ENCODE results near the gene SEPTIN14. TPM values are rescaled to one million over a fixed set of nuclear protein-coding genes. Genes with fewer than 3 reads are reported as not detected.

The SEPTIN14 gene
- total and polyA plus RNA-seq, 2 of the 4 experiments (the other 2 are of a cell fraction), result not detected

DNA sequence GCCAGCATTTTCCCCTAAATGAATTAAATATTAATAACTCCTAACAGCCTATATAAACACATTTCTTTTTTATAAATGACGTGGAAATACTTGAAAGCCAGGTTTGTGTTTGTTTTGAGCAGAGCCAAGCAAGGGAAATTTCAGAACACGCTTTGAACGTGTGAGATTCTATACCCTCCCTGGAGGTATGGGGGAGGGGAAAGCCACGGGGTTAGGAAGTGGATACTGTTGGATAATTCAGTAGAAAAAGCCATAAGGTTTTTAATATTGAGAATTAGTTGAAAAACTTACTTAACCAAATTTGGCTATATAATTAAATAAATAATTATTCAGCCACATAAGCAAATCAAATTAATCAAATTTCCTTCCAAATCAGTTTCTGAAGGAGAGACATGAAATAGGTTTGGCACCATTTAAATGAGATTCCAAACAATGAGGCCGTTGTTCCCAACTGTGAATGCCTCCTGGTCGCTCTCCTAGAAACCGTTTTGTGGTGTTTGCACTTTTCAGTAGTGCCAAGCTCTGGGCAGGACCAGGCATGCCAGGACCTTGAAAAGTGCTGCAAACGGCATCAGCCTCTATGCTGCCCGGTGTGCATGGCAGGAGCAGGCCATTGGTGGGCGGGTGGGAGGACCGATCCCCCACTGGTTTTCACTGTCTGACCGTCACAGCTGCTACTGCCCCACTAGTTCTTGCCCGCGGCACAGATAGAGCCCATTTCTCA lies 88.1 kb downstream of the SEPTIN14 start:
- Histone ChIP-seq H4K20me1 (ENCODE audit: insufficient read depth, low read length) (no peaks in the 10 kb centered on the region), H3K14ac (replicated peaks; ENCODE audit: low read depth, low read length) (no peak overlapping the region), H3K27ac (ENCODE audit: insufficient read depth, low read length) (no peak overlapping the region), H2BK5ac (ENCODE audit: low read depth, low read length, poor library complexity, severe bottlenecking) (no peak overlapping the region), H3K36me3 (ENCODE audit: control insufficient read depth, insufficient read depth, low read length) (no peaks in the 10 kb centered on the region), H2BK20ac (ENCODE audit: low read depth, low read length) (no peak overlapping the region), H3K79me1 (ENCODE audit: low read depth in 1 of 2, low read length in 2 of 2) (no peaks in the 10 kb centered on the region), H3K4me2 (ENCODE audit: low read depth, low read length) (no peak overlapping the region), H2AFZ (replicated peaks; ENCODE audit: low read length, poor library complexity) (no peak overlapping the region), H3K23ac (ENCODE audit: low read depth, low read length) (no peak overlapping the region), H3K4me1 (ENCODE audit: control insufficient read depth, insufficient read depth, low read length) (no peaks in the 10 kb centered on the region), H4K5ac (ENCODE audit: low read depth, low read length) (no peak overlapping the region), H3K9me3 (ENCODE audit: control insufficient read depth, insufficient read depth, low read length) (no peaks in the 10 kb centered on the region), H3K27me3 (ENCODE audit: control insufficient read depth, insufficient read depth, low read length) (no peaks in the 10 kb centered on the region), H2AK5ac (ENCODE audit: low read depth, low read length) (no peak overlapping the region), H4K91ac (ENCODE audit: insufficient read depth, low read depth, low read length) (no peak overlapping the region), H3K4ac (ENCODE audit: low read depth, low read length) (no peak overlapping the region), H3K9ac (ENCODE audit: low read depth, low read length) (no peak overlapping the region), H3K9me1 (ENCODE audit: insufficient read depth, low read length) (no peaks in the 10 kb centered on the region), H3K56ac (ENCODE audit: extremely low read depth, insufficient read depth, low read length) (no peak overlapping the region), H4K8ac (ENCODE audit: low read depth in 2 of 2, low read length in 2 of 2) (no peak overlapping the region), H2AK9ac (replicated peaks; ENCODE audit: low read depth, low read length, poor library complexity) (no peak overlapping the region), H3K4me3 (ENCODE audit: insufficient read depth, low read depth, low read length) (no peak overlapping the region), H3K18ac (ENCODE audit: low read depth, low read length) (no peak overlapping the region), H2BK15ac (ENCODE audit: low read depth, low read length) (no peak overlapping the region), H2BK120ac (ENCODE audit: low read depth, low read length) (no peak overlapping the region)
- intact Hi-C loops (cut with micrococcal nuclease), result no loop called here
- DNase-seq (no peak), ATAC-seq (ENCODE audit: low read depth) (peak; percentile 32)
- in situ Hi-C loops (cut with MboI; ENCODE audit: low sequenced_read_pairs), result no loop called here
- 54% methylated on average over 8 of the region's 14 CpGs; no CpG with 5 or more reads in 1 of the 2 experiments for WGBS, 2 experiments (ENCODE audit: extremely low coverage in 2 of 2, insufficient read length in 1 of 2)
- BruUV-seq (replicated peaks), result no TSS peak
- ChIA-PET POLR2A (ENCODE audit: unreplicated experiment) (no interaction called here), CTCF (interaction anchor here (0.7 kb wide), 1 partner anchor 1001 kb away, joined by 3 read pairs; no protein-coding TSS in a partner anchor)
- dilution Hi-C loops (cut with HindIII; ENCODE audit: low sequenced_read_pairs, unreplicated experiment), result no loop called here
- no peak for TF ChIP-seq POLR2A (IDR thresholded peaks at IDR 0.05; ENCODE audit: low read depth, low read length)
- no peak for TF ChIP-seq CEBPB (IDR thresholded peaks at IDR 0.05; ENCODE audit: low read depth, low read length)
- TF ChIP-seq NFE2L2 (IDR thresholded peaks at IDR 0.05; ENCODE audit: low read depth, low read length), result no peak
- no peak for TF ChIP-seq FOS (IDR thresholded peaks at IDR 0.05; ENCODE audit: low read depth, low read length)
- TF ChIP-seq RAD21 (IDR thresholded peaks at IDR 0.05; ENCODE audit: low read length), result no peak
- TF ChIP-seq, protein P1, sequence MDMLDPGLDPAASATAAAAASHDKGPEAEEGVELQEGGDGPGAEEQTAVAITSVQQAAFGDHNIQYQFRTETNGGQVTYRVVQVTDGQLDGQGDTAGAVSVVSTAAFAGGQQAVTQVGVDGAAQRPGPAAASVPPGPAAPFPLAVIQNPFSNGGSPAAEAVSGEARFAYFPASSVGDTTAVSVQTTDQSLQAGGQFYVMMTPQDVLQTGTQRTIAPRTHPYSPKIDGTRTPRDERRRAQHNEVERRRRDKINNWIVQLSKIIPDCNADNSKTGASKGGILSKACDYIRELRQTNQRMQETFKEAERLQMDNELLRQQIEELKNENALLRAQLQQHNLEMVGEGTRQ (IDR thresholded peaks at IDR 0.05; ENCODE audit: low read depth, low read length), result no peak
- TF ChIP-seq, protein P2, sequence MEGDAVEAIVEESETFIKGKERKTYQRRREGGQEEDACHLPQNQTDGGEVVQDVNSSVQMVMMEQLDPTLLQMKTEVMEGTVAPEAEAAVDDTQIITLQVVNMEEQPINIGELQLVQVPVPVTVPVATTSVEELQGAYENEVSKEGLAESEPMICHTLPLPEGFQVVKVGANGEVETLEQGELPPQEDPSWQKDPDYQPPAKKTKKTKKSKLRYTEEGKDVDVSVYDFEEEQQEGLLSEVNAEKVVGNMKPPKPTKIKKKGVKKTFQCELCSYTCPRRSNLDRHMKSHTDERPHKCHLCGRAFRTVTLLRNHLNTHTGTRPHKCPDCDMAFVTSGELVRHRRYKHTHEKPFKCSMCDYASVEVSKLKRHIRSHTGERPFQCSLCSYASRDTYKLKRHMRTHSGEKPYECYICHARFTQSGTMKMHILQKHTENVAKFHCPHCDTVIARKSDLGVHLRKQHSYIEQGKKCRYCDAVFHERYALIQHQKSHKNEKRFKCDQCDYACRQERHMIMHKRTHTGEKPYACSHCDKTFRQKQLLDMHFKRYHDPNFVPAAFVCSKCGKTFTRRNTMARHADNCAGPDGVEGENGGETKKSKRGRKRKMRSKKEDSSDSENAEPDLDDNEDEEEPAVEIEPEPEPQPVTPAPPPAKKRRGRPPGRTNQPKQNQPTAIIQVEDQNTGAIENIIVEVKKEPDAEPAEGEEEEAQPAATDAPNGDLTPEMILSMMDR (conservative IDR thresholded peaks at IDR 0.05; ENCODE audit: low read depth, low read length), result no peak
- TF ChIP-seq MXI1 (IDR thresholded peaks at IDR 0.05; ENCODE audit: borderline replicate concordance, low read depth, low read length), result no peak
- no peak for TF ChIP-seq SMC3 (IDR thresholded peaks at IDR 0.05; ENCODE audit: low read depth, low read length)
- TF ChIP-seq BHLHE40 (IDR thresholded peaks at IDR 0.05; ENCODE audit: low read depth, low read length), result no peak
